Measurements from ENCODE around the gene TMEM167A.

GRCh38 chr5:83069096-83069799, 7.9 kb downstream of the TMEM167A start:
- TF ChIP-seq EP300 (IDR thresholded peaks at IDR 0.05; ENCODE audit: borderline replicate concordance) (no peak), TAF1 (IDR thresholded peaks at IDR 0.05; ENCODE audit: low read depth) (no peak), CREB1 (IDR thresholded peaks at IDR 0.05; ENCODE audit: low read depth) (no peak), ZBTB7A (IDR thresholded peaks at IDR 0.05; ENCODE audit: low read depth) (no peak), REST (IDR thresholded peaks at IDR 0.05; ENCODE audit: low read depth) (no peak), CEBPB (IDR thresholded peaks at IDR 0.05) (no peak), TCF12 (IDR thresholded peaks at IDR 0.05; ENCODE audit: low read depth) (no peak)

Measured in Ishikawa (cell line).